ENCODE results near the gene MGA. TPM values are rescaled to one million over a fixed set of nuclear protein-coding genes. Genes with fewer than 3 reads are reported as not detected.

Gene MGA
- polyA plus RNA-seq, 10 donors = 17.4 to 26.6 (median 21.9) TPM

DNA sequence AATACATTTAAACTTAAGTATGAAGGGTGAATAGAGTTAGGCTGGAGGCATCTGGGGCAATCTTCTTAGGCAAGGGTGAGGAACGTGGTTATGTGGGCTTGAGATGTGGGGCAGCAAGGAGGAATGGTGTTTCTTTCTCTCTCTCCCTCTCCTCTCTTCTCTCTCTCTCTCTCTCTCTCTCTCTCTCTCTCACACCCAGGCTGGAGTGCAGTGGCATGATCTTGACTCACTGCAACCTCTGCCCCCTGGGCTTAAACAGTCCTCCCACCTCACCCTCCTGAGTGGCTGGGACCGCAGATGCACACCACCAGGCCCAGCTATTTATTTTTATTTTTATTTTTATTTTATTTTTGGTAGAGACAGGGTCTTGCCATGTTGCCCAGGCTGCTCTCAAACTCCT lies 4.0 kb upstream of the MGA start:
- no peak for DNase-seq

DNA sequence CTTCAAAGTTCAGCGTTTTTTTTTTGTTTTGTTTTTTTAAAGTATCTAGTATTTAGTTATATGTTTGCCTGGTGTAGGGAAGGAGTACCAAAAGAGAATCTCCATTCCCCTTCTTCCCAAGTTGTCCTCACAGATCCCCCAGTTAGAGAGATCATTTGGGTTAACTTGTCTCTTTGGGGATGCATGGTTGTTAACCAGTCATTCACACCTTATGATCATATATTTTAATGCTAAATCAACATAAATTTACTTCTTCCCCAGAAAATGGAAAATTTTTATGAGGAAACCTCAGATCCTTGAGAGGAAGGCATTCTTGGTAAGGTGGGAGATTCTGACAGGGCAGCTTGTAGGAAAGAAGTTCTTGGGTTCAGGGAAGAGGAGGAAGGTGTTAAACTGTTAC lies 1.5 kb upstream of the MGA start:
- DNase-seq = no peak

DNA sequence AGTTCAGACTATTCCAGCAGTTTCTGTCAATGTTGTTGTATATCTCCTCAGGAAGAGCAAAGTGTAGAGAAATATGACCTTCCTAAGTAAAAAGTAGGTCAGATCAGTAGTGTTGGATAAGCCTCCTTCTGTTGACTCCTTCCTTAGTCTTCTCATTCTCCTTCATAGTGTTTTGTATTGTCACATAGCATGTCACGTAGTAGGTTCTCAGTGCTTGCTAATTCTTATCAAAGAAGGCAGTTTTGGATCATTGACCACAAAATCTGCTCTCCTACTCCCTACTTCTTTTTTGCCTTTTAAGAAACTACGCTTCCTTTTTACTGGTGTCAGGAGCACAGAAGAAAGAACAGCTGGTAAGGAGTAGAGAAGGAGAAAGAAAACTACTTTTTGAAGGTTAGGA lies 1.0 kb upstream of the MGA start:
- DNase-seq = no peak

DNA sequence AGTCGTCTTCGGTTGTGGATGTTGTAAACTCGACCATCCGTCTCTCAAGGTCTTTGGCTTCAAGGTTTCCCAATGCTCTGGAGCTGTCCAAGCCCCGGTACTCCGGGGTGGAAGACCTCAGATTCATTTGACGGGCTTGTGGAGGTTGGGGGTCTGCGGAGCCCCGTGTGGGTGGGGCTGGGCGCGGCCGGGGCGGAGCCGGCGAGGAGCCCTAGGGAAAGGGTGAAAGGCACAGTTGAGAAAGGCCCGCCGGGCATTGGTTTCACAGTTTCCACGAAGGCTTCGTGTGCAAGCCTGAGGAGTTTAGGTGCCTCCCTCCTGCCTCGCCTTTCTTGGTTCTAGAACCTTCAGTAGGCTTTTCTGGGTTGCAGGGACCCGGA lies 360 bp upstream of the MGA start:
- DNase-seq = no peak

DNA sequence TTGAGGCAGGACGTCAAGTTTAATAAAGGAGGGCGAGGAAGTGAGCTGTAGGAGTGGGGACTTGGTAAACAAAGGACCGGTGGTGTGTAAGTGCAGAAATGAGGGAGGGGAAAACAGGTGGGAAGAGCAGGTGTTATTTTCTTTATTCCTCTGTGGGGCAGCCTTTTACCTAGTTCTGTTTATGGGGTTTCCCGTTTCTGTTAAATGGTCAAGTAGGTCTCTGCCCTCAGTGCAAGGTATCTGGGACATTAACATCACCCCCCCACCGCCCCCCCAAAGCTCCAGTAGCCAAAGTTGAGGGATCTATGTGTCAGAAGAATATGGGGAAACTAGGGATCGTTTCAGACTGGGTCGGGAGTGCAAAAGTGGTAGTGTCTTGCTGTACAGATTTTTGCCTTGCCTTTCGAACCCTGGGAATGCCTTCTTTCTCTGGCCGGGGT lies 893 bp downstream of the MGA start:
- DNase-seq = no peak

DNA sequence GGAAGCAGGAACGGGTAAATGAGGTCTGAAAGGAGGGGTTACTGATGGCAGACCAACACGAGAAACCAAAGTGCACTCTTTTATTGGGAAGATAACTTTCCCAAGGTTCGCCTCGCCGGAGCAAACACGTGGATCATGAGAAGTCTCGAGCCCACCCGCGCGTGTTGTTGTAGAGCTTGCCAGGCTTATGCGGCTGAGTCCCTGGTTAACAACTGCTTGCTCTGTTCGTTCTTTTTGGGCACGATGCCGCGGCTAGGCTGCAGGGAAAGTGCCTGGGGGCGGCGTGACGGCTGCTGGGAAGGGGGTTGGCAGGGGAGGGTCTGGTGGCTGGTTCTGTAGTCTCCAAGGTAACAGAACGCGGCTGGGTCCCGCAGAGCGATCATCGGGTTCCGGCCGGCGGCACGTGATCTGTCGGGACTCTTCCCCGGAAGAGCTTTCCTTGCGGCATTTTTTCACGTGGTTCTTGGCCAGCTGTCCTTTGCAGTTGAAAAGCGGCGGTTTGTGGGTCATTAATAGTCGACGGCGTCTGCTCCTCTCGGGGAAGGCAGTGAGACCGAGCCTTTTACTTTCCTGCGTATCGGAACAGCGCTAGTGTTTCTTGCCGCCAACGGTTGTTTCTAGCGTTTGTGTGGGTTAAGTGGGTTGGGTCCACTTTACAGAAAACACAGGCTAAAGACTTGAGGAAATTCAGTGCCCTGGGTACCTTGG lies 1.5 kb downstream of the MGA start:
- peak; percentile 53 to 91 (median 82) for DNase-seq

DNA sequence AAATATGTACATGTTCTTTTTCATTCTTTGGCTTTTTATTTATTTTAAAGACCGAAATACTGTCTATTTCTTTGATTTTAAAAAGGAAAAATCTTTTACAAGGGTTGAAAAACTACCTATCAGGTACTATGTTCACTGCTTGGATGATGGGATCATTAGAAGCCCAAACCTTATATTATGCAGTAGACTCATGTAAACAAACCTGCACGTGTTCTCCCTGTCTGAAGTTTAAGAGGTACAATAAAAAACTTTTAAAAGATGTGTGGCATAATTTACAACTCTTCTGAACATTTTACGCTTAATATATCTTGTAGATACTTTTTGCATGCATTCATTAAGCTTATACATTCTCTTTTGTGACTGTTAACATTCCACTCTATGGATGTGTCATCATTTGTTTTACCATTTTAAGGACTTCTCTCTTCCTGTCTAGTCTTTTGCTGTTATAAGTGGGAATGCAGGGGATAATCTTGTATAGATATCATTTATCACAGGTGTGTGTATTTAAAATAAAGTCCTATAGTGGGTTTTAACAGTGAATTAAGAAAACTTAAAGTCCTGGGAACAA lies 6.2 kb downstream of the MGA start:
- DNase-seq = no peak

DNA sequence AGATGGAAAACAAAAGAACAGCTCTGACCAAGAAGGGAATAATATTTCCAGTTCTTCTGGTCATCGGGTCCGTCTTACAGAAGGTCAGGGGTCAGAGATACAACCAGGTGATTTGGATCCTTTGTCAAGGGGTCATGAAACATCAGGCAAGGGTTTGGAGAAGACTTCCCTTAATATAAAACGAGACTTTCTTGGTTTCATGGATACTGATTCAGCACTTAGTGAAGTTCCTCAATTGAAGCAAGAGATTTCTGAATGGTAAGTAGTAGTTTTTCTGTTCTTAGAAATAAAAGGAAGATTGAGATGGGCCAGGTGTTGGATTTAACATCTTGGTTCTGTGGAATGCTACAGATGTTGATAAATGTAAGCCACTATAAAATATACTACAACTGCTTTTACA lies 9.5 kb downstream of the MGA start:
- DNase-seq = no peak

DNA sequence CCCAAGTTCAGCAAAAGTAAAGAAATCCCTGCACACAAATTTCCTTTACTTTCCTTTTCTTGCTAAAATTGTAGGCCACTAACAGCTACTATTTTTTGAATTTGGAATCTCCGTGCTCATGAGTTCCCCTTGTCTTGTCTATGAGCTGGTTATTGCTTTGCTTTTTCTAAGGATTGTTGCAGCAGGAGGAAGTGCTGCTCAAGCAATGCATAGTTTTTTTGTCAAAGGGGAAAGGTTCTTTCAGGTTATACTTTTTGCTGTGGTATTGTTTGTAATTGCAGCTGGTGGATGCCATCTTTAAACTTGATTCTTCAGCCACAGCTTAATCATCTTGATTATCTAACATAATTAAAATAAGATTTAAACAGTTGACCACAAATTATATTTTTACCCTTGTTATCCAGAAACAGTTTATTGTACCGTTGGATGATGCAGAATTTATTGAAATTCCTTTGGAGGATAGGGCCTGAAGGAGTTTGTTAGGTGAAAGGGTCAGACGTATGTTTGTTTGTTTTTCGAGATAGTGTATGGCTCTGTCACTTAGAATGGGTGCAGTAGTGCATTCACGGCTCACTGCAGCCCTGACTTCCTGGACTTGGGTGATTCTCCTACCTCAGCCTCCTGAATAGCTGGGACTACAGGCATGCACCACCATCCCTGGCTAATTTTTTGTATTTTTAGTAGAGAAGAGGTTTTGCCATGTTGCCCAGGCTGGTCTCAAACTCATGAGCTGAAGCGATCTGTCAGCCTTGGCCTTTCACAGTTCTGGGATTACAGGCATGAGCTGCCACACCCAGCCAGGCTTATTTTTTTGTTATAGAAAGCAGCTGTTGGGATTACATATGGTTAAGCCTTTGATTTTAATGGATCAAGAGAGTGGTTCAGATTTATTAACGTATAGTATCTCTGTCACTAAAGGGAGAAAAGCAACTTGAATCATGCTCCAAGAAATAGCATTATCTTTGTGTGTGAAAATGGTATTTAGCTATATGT lies 11.7 kb downstream of the MGA start:
- peak in 1 of 3 donors; percentile 22 for DNase-seq

DNA sequence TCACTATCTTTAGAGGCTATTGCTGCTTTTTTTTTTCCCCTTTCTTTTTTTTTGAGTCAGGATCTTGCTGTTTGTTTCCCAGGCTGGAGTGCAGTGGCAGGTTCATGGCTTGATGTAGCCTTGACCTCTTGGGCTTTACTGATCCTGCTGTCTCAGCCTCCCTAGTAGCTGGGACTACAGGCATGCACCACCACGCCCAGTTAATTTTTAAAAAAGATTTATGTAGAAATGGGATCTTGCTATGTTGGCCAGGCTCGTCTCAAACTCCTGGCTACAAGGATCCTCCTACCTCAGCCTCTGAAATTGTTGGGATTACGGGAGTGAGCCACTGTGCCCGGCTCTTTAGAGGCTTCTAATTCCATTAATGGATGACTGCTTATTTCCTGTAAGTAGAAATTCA lies 15.1 kb downstream of the MGA start:
- DNase-seq = no peak

DNA sequence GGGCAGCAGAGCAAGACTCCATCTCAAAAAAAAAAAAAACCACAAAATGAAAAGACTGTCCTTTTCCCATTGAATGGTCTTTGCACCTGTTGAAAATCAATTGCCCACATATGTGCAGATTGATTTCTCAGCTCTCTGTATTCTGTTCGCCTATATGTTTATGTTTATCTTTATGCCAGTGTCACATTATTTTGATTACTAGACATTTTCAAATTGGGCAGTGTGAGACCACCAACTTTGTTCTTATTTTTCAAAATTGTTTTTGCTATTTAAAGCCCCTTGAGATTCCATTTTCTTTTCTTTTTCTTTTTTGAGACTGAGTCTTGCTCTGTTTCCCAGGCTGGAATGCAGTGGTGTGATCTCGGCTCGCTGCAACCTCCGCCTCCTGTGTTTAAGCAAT lies 18.5 kb downstream of the MGA start:
- no peak for DNase-seq

DNA sequence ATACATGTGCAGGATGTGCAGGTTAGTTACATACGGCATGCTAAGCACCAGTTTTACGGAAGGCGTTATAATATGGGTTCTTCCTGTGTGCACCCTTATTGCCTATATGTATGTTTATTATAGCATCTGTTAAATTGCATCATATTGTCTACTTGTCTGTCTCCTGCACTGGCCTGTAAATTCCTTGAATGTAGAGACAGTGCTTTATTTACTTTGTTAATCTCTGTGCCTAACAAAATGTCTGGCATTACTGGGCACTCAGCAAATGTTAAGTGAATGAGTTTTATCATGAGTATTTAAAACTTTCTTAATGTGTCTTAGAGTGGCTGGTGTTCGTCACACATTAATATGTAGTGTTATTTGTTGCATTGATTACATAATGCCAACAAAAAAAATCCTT lies 23.8 kb downstream of the MGA start:
- no peak for DNase-seq

DNA sequence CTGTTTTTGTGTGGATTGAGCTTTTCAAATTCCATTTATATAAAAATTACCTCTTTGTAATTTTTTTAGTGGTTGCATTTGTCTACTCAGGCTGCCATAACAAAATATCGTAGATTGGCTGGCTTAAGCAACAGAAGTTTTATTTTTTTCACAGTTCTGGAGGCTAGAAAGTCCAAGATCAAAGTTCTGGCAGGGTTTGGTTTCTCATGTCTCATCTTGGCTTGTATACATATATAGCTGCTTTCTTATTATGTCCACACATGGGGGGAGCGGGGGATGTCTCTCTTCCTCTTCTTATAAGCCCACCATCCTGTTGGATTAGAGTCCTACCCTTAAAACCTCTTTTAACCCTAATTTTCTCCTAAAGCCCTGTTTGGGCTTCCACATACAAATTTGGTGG lies 28.5 kb downstream of the MGA start:
- DNase-seq = no peak

DNA sequence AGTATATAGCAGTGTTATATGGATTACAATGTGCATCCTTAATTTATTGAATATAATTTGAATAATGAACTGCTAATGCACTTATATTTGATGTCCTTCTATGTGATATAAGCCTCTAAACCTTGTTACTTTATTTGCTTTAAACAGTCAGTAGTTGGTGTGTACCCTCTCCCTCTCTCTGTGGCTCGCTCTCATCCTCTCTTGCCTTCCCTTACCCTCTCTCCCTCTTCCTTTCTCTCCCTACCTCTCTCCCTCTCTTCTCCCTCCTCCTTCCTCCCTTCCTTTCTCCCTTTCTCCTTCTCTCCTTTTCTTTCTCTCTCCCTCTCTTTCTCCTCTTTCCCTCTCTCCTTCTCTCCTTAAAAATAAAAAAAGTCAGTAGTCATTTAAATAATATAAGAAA lies 28.9 kb downstream of the MGA start:
- no peak for DNase-seq

DNA sequence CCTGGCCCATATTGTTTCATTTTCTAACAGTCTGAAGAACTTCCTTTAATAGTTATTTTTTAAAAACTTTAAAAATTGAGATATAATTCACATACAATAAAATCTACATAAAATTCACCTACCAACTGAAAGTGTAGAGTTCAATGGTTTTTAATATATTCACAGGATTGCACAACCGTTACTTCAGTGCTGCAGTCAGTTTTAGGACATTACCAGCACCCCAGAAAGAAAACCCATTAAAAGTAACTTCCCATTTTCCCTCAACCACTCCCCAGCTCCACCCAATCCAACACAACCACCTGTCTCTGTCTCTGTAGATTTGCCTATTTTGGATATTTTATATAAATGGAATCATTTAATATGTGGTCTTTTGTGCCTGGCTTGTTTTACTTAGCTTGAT lies 29.6 kb downstream of the MGA start:
- DNase-seq = no peak

DNA sequence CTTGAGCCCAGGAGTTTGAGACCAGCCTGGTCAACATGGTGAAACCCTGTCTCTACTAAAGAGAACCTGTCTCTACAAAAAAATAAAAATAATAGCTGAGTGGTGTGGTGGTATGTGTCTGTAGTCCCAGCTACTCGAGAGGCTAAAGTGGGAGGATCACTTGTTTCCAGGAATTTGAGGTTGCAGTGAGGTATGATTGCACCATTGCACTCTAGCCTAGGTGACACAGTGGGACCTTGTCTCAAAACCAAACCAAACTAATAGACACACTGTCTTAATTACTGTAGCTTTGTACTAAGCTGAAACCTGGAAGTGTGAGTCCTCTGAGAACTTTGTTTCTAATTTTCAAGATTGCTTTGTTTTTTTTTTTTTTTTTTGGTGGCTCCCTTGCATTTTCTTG lies 30.4 kb downstream of the MGA start:
- DNase-seq = no peak

DNA sequence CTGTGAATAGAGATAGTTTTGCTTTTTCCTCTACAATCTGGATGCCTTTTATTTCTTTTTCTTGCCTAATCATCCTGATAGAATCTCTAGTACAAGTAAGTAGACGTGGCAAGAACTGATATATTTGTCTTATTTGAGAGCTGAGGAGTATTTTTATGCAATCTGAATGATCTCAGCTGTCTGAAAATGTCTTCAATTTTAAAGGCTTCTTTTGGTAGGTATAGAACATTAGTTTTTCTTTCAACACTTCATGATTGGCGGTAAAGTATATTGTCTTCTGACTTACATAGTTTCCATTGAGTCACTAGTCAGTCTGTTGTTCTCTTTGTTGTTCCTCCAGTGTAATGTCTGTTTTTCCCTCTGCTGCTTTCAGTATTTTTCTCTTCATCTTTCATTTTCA lies 31.3 kb downstream of the MGA start:
- no peak for DNase-seq

DNA sequence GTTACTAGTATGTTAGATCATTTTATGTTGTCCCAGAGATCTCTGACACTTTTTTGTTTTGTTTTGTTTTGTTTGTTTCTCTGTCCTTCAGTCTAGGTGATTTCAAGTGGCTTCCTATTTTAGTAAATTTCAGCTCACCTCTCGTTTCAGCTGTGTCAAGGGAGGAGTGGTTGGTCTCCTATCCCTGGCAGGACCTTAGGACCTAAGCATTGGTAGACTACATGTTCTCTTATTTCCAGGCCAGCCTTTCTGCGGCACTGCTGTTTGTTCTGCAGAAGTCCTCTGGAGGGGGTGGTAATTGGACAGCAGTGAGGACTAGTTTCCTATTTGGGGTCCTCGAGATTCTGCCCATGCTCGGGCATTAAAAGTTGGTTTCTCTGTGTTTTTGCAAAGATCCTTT lies 31.8 kb downstream of the MGA start:
- DNase-seq = no peak

DNA sequence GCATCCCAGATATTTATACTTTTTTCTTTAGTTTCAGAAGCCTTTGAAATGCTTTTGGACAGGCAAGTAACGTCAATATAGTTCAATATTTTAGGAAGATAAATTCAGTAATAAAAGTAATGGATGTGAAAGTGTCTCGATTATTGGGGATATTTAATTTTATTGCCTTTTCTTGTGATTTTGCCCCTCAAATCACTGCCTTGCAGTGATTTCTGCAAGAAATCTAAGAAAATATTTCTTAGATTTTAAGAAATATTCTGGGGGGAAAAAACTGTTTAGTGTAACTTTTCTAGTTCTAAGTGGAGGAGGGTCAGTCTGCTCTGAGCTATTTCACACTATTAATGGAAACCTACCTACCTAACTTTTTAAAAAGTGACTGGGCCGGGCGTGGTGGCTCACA lies 33.6 kb downstream of the MGA start:
- DNase-seq = no peak

DNA sequence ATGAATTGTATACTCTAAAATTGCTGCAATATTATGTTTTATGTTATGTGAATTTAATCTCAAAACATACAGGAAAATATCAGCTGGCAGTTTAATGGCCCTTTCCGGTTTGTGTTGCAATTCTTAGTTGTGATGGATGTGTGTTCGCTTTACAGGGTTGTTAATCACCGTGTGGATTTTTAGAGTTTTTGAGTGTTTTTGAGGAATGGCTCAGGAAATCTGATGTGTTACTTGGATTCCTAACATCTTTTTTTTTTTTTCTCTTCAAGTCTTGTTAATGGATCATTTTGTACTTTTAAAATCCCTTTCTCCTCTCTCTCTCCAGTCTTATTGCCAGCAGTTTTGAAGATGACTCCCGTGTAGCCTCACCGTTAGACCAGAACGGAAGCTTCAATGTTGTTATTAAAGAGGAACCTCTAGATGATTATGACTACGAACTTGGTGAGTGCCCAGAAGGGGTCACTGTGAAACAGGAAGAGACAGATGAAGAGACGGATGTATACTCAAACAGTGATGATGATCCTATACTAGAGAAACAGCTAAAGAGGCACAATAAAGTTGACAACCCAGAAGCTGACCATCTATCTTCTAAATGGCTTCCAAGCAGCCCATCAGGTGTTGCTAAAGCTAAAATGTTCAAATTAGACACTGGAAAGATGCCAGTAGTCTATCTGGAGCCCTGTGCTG lies 35.7 kb downstream of the MGA start:
- peak in 1 of 3 donors; percentile 40 for DNase-seq

DNA sequence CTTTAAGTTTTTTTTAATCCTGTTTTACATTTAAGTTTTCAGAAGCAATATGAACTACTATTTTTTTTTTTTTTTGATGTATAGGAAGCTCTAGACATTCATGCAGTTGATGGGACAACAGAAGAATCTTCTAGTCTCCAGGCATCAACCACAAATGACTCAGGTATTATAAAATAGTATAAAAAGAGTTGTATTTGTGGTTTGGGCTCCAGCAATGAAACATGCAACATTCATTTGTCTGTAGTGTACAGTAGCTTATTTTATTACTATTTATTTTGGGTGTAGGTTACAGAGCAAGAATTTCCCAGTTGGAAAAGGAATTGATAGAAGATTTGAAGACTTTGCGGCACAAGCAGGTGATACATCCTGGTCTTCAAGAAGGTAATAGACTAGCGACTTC lies 38.6 kb downstream of the MGA start:
- DNase-seq = peak in 1 of 3 donors; percentile 26

DNA sequence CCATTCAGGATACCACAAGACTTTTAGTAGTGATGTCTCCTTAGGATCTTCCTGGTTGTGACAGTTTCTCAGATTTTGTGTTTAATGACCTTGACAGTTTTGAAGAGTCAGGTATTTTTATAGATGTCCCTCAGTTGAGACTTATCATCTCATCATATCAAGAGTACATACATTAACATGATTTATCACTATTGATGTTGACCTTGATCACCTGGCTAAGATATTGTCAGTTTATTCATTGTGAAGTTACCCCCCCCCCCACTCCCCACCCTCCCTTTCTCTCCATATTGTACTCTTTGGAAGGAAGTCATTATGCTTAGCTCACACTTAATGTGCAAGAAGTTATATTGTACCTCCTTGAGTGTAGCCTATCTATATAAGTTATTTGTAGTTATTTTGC lies 42.9 kb downstream of the MGA start:
- DNase-seq = no peak

All from muscle of back (tissue), 11 donors.